HG02970 (cell line): Measurements from ENCODE around the gene LRRC8A.
"Not testable (repeated sequence)": the region's sequence is repeated elsewhere in the genome, so short reads cannot be mapped to it uniquely, and the experiment has no call there.

ENCODE experiments used
- ATAC-seq: cut with Tn5 transposase; IDR thresholded peaks from one replicate; pipeline ENCODE4 v1.9.1; 2021; ENCODE audit warnings: mild to moderate bottlenecking, moderate library complexity, moderate number of reproducible peaks; ENCODE audit not compliant: unreplicated experiment, low FRiP score

The LRRC8A gene

DNA sequence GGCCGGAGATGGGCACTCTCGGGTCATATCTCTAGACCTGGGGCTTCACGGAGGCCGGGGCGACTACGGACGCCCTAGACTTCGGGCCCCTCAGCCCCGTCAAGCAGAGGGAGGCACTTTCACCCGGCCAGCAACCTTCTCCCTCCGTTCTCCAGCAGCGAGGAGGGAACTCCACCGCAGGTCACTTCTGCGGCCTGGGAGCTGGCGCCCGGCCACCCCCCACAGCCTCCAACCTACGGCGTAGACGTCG, 65.3 kb downstream of the LRRC8A start:
- no peak for ATAC-seq

- peak; percentile 84 for ATAC-seq
Measured at GRCh38 chr9:128947527-128948301, 65.8 kb downstream of the LRRC8A start, which contains the start of the genes DOLK and NUP188. DOLK (minus strand) TSS chr9:128947603; CDS start chr9:128947303, 300 bp downstream. NUP188 (plus strand) TSS chr9:128947699; CDS start chr9:128947720, 21 bp downstream.

DNA sequence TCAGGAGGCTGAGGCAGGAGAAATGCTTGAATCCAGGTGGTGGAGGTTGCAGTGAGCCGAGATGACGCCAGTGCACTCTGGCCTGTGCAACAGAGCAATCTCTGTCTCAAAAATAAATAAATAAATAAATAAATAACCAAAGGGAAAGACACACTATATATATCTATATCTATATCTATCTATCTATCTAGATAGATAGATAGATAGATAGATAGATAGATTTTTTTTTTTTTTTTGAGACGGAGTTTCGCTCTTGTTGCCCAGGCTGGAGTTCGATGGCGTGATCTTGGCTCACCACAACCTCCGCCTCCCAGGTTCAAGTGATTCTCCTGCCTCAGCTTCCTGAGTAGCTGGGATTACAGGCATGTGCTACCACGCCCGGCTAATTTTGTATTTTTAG, 79.5 kb downstream of the LRRC8A start:
- not testable (repeated sequence) for ATAC-seq
